ENCODE results near the gene IL7R.

- TF ChIP-seq SPI1 (IDR thresholded peaks at IDR 0.05; ENCODE audit: borderline replicate concordance, low read depth) (no peak), CTCF (IDR thresholded peaks at IDR 0.05; ENCODE audit: insufficient read depth, low read length) (no peak), POLR2AphosphoS5 (IDR thresholded peaks at IDR 0.05; ENCODE audit: low read depth) (no peak), GABPA (IDR thresholded peaks at IDR 0.05; ENCODE audit: low read depth) (no peak)
- TF ChIP-seq, protein P1, sequence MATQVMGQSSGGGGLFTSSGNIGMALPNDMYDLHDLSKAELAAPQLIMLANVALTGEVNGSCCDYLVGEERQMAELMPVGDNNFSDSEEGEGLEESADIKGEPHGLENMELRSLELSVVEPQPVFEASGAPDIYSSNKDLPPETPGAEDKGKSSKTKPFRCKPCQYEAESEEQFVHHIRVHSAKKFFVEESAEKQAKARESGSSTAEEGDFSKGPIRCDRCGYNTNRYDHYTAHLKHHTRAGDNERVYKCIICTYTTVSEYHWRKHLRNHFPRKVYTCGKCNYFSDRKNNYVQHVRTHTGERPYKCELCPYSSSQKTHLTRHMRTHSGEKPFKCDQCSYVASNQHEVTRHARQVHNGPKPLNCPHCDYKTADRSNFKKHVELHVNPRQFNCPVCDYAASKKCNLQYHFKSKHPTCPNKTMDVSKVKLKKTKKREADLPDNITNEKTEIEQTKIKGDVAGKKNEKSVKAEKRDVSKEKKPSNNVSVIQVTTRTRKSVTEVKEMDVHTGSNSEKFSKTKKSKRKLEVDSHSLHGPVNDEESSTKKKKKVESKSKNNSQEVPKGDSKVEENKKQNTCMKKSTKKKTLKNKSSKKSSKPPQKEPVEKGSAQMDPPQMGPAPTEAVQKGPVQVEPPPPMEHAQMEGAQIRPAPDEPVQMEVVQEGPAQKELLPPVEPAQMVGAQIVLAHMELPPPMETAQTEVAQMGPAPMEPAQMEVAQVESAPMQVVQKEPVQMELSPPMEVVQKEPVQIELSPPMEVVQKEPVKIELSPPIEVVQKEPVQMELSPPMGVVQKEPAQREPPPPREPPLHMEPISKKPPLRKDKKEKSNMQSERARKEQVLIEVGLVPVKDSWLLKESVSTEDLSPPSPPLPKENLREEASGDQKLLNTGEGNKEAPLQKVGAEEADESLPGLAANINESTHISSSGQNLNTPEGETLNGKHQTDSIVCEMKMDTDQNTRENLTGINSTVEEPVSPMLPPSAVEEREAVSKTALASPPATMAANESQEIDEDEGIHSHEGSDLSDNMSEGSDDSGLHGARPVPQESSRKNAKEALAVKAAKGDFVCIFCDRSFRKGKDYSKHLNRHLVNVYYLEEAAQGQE (IDR thresholded peaks at IDR 0.05; ENCODE audit: insufficient replicate concordance, low read depth): no peak
Measured at GRCh38 chr5:35850967-35851680, 5.6 kb upstream of the IL7R start.

Measured in HL-60 (cell line).